H1 (cell line): ENCODE results near the gene CAMTA2. TPM values are rescaled to one million over a fixed set of nuclear protein-coding genes. Genes with fewer than 3 reads are reported as not detected.

Experiments
- ASH2L ChIP-seq: fragments of 200-600, 300-600 bp; sonication (generic); IDR thresholded peaks from one replicate; pipeline ENCODE4 v1.7.1; 2017; ENCODE audit warnings: low read length
- polyA plus RNA-seq, 7 experiments: library from polyadenylated mRNA; depleted of rRNA in 3 of 7; stranded (reverse) in 5 of 7; unstranded in 2 of 7; fragments of >200 nt in 5 of 7; fragments of 200-250 nt in 2 of 7; gene quantifications; 1 replicate in 5 of 7; 2 replicates in 1 of 7; 4 replicates in 1 of 7; pipeline versions ENCODE4 v1.2.1 to v1.2.3, GENCODE V29; 2011 to 2013; ENCODE audit warnings: missing spikeins in 2 of 7, mixed read lengths in 2 of 7
- total RNA-seq: library from RNA; stranded (reverse); fragmentation: NEBNext Ultra II Directional; extraction: Animal tissue kit (Norgen Biotek cat#: 25700); gene quantifications from 2 replicates; pipeline ENCODE4 v1.2.1, GENCODE V29; 2021
- TF ChIP-seq, protein P1 (sequence below): fragments of 300-600 bp; sonication (generic); IDR thresholded peaks from 2 replicates; pipeline ENCODE4 v1.7.1; 2012; ENCODE audit warnings: low read length, moderate library complexity, mild to moderate bottlenecking, inconsistent platforms; ENCODE audit not compliant: insufficient replicate concordance

CAMTA2 gene
- total and polyA plus RNA-seq, 2 of the 8 experiments (the other 6 are each of a cell fraction or from before 2014, with no cell fraction given) = 5.5 to 12.0 TPM

DNA sequence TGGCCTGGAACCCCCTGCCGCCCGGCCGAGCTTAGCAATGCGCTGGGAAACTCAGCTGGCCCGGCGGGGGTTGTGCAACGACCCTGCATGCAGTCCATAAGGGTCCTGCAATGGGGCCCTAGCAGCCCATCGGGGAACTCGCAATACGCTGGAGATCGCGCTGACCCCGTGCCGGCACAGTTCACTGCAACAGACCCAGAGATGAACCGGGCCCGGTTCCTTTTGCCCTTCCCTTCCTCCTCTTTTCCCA is 48.0 kb downstream of the CAMTA2 start (continued):
- TF ChIP-seq, protein P1, sequence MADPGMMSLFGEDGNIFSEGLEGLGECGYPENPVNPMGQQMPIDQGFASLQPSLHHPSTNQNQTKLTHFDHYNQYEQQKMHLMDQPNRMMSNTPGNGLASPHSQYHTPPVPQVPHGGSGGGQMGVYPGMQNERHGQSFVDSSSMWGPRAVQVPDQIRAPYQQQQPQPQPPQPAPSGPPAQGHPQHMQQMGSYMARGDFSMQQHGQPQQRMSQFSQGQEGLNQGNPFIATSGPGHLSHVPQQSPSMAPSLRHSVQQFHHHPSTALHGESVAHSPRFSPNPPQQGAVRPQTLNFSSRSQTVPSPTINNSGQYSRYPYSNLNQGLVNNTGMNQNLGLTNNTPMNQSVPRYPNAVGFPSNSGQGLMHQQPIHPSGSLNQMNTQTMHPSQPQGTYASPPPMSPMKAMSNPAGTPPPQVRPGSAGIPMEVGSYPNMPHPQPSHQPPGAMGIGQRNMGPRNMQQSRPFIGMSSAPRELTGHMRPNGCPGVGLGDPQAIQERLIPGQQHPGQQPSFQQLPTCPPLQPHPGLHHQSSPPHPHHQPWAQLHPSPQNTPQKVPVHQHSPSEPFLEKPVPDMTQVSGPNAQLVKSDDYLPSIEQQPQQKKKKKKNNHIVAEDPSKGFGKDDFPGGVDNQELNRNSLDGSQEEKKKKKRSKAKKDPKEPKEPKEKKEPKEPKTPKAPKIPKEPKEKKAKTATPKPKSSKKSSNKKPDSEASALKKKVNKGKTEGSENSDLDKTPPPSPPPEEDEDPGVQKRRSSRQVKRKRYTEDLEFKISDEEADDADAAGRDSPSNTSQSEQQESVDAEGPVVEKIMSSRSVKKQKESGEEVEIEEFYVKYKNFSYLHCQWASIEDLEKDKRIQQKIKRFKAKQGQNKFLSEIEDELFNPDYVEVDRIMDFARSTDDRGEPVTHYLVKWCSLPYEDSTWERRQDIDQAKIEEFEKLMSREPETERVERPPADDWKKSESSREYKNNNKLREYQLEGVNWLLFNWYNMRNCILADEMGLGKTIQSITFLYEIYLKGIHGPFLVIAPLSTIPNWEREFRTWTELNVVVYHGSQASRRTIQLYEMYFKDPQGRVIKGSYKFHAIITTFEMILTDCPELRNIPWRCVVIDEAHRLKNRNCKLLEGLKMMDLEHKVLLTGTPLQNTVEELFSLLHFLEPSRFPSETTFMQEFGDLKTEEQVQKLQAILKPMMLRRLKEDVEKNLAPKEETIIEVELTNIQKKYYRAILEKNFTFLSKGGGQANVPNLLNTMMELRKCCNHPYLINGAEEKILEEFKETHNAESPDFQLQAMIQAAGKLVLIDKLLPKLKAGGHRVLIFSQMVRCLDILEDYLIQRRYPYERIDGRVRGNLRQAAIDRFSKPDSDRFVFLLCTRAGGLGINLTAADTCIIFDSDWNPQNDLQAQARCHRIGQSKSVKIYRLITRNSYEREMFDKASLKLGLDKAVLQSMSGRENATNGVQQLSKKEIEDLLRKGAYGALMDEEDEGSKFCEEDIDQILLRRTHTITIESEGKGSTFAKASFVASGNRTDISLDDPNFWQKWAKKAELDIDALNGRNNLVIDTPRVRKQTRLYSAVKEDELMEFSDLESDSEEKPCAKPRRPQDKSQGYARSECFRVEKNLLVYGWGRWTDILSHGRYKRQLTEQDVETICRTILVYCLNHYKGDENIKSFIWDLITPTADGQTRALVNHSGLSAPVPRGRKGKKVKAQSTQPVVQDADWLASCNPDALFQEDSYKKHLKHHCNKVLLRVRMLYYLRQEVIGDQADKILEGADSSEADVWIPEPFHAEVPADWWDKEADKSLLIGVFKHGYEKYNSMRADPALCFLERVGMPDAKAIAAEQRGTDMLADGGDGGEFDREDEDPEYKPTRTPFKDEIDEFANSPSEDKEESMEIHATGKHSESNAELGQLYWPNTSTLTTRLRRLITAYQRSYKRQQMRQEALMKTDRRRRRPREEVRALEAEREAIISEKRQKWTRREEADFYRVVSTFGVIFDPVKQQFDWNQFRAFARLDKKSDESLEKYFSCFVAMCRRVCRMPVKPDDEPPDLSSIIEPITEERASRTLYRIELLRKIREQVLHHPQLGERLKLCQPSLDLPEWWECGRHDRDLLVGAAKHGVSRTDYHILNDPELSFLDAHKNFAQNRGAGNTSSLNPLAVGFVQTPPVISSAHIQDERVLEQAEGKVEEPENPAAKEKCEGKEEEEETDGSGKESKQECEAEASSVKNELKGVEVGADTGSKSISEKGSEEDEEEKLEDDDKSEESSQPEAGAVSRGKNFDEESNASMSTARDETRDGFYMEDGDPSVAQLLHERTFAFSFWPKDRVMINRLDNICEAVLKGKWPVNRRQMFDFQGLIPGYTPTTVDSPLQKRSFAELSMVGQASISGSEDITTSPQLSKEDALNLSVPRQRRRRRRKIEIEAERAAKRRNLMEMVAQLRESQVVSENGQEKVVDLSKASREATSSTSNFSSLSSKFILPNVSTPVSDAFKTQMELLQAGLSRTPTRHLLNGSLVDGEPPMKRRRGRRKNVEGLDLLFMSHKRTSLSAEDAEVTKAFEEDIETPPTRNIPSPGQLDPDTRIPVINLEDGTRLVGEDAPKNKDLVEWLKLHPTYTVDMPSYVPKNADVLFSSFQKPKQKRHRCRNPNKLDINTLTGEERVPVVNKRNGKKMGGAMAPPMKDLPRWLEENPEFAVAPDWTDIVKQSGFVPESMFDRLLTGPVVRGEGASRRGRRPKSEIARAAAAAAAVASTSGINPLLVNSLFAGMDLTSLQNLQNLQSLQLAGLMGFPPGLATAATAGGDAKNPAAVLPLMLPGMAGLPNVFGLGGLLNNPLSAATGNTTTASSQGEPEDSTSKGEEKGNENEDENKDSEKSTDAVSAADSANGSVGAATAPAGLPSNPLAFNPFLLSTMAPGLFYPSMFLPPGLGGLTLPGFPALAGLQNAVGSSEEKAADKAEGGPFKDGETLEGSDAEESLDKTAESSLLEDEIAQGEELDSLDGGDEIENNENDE = no peak
- TF ChIP-seq ASH2L = peak; percentile 22
